GM13976 (cell line): ENCODE data around the gene FHDC1.

Experiments used
- DNase-seq: peaks from one replicate; pipeline ENCODE4 v3.0.0; 2012; ENCODE audit warnings: low spot score
- in situ Hi-C: fragments of 300-500 bp; cut with MboI; formaldehyde crosslinking; loops from one replicate; pipeline ENCODE4 v1.12.0; 2022; ENCODE audit warnings: low sequenced_read_pairs, mixed read lengths, inconsistent platforms; ENCODE audit not compliant: unreplicated experiment
- TF ChIP-seq, protein P1 (sequence below): IDR thresholded peaks from 2 replicates; pipeline ENCODE4 v1.5.1; 2012; ENCODE audit warnings: borderline replicate concordance, mild to moderate bottlenecking; ENCODE audit not compliant: insufficient read depth; ENCODE audit errors: extremely low read depth, missing control alignments, control extremely low read depth

Gene FHDC1

DNA sequence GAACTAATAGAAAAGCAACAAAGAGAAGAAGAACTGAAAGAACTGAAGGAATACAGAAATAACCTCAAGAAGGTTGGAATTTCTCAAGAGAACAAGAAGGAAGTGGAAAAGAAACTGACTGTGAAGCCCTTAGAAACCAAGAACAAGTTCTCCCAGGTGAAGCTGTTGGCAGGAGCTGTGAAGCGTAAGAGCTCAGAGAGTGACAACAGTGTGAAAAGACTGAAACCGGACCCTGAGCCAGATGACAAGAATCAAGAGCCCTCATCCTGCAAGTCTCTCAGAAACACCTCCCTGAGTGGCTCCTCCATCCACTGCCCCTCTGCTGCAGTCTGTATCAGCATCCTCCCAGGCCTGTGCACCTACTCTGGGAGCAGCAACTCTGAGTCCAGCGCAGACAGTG lies 8.4 kb upstream of the FHDC1 start:
- in situ Hi-C loops = no loop called here
- TF ChIP-seq, protein P1, sequence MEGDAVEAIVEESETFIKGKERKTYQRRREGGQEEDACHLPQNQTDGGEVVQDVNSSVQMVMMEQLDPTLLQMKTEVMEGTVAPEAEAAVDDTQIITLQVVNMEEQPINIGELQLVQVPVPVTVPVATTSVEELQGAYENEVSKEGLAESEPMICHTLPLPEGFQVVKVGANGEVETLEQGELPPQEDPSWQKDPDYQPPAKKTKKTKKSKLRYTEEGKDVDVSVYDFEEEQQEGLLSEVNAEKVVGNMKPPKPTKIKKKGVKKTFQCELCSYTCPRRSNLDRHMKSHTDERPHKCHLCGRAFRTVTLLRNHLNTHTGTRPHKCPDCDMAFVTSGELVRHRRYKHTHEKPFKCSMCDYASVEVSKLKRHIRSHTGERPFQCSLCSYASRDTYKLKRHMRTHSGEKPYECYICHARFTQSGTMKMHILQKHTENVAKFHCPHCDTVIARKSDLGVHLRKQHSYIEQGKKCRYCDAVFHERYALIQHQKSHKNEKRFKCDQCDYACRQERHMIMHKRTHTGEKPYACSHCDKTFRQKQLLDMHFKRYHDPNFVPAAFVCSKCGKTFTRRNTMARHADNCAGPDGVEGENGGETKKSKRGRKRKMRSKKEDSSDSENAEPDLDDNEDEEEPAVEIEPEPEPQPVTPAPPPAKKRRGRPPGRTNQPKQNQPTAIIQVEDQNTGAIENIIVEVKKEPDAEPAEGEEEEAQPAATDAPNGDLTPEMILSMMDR = no peak
- DNase-seq = no peak

DNA sequence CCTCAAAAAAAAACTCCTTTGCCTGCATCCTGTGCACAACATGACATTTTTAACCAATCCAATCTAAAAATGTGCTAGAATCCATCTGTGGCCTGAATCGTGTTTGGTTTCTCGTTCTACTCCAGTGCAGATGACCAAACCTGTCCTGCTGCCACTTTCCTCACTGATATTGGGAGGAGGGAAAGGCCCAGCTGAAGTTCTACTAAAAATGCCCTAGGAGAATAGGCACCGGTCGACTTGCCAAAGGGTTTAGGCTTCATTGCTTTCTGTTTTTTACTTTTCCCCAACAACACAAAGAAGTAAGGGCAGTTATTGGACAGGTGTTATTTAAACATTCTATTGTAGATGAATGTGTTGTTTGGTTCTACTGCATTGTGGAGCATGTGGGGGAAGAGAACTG lies 7.8 kb upstream of the FHDC1 start:
- DNase-seq = no peak
- TF ChIP-seq, protein P1 = no peak
- in situ Hi-C loops = no loop called here

DNA sequence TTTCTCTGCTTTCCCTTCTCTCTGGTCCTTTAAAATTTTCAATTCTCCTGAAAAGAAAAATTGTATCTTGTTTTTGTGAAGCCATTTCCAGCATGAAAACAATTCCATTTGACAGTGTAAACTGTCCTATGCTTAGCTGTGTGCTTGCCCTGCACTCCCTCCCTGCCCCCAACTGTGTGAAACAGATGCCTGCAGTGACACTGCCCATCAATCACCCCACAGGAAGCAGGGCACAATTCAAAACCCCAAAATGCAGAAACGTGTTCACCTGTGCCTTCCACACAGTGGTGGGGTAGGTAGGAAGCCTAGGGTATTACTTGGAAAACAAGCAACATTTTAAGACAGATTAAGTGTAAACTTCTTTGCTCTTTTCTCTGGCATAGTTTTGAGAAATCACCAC lies 6.2 kb upstream of the FHDC1 start:
- no peak for DNase-seq
- TF ChIP-seq, protein P1 = no peak
- in situ Hi-C loops = no loop called here

DNA sequence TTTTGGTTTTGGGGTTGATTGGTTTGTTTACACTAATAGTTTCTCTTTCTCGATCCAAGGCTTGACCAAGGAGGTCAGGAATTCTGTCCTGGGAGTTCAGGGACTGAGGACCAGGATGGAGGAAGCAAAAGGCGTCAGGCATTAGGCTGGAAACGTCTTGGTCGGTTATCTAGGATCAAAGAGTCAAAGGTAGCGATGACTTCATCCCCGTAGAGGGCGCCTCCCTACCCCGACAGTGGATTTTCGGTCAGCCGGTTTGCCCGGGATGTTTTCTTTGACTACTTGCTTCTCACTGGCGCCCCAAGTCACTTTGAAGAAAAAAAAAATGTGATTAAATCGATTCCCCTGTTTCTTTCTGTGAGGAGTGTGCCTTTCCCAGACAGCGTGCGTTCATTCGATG lies 980 bp upstream of the FHDC1 start:
- in situ Hi-C loops = no loop called here
- peak; percentile 51 for DNase-seq
- TF ChIP-seq, protein P1 = no peak

DNA sequence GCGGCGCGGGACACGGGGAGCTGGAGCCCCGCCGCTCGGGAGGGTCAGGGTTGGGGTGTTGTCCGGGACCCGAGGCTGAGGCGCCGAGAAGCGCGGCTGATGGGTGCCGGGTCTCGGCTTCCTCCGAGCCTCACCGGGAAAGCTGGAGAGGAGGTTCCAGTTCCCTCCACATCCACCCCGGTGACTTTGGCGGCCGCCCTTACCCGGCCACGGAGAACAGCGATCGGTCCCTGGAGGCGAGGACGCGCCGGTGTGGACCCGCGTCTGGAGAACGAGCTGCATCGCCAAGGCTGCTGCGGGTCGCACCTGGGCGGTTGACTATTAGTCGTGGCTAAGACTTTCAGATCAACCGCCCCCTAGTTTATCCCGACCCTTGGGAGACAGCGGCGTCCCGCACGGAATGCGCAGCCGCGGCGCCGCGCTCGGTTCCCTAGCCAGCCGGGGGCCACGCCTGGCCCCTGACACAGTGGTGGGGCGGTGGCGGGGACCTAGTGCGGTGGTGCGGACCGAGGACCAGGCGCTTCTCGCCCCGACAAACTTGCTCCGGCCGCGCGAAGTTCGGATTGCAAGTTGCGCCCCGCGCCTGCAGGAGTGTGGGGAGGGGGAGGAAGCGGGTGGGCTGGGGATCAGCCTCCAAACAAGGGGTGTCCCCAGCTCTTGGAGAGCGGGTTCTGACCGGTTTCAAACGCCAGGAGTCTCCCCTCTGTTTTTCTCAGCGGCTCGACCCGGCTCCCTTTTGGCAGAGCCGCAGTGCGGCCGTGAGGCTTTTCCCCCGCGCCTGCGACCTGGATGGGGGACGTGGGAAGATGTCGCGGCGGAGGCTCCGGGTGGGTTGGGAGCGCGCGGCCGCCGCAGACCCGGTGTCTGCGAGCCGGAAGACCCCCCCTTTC lies 568 bp downstream of the FHDC1 start:
- in situ Hi-C loops = no loop called here

DNA sequence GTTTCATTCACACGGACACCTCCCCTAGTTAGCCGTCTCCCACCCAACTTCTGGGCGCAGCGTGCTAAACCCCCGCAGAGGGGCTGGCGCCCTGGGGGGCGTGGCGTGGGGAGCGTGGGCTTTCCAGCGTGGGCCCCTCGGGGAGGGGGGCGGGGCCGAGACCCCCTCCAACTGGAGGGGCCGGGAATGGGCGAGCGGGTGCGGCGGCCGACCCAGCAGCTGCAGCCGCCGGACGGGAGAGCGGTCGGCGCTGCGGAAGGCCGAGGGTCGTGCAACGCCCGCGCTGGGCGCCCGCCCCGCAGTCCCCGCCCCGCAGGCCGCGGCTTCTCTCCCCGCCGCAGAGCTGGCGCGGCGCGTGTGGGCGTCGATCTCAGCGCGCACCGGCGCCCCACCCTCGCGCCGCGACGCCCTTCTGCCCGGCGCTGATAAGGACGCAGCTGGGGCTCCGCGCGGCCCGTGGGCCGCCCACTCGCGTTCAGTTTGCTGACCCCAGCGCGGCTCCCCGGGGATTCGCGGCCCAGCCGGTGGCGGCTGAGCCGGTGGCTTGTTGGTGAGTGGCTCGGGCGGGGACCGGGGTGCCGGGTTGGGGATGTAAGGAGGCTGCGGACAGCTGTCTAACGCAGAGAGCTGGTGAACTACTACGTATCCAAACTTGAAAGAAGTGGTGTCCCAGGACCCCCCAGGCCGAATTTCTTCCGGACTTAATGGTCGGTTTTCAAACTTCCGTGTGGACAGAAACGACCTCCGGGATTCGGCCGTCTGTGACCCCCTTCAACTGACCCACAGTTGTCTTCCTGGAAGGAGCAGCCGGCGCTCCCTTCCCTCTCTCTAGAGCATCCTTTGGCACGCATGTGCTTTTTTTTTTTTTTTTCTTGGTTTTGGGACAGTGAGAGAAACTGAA lies 1.5 kb downstream of the FHDC1 start:
- in situ Hi-C loops = no loop called here
- TF ChIP-seq, protein P1 = no peak
- peak; percentile 59 for DNase-seq

More for the DNA sequence above, 568 bp downstream of the FHDC1 start:
- TF ChIP-seq, protein P1 = no peak
- DNase-seq = peak; percentile 67
